Measurements from ENCODE around the gene ATXN3L. TPM values are rescaled to one million over a fixed set of nuclear protein-coding genes. Genes with fewer than 3 reads are reported as not detected.

ATXN3L gene
- total RNA-seq, 2 donors from 2014 or later, result not detected

GRCh38 chrX:13309631-13310030, 10.2 kb downstream of the ATXN3L start:
- H3K36me3 Mint-ChIP-seq (ENCODE audit: low read depth), result no peaks in the 10 kb centered on the region
- no peak overlapping the region for H3K27ac ChIP-seq (ENCODE audit: low read depth, low read length)
- no peaks in the 10 kb centered on the region for H3K27me3 ChIP-seq (ENCODE audit: control insufficient read depth, insufficient read depth, low read length, poor library complexity, severe bottlenecking)
- H3K9me3 ChIP-seq (ENCODE audit: control insufficient read depth, low read length), result no peaks in the 10 kb centered on the region
- H3K9ac ChIP-seq (ENCODE audit: extremely low read depth, low read length, poor library complexity, severe bottlenecking), result no peak overlapping the region
- H3K36me3 ChIP-seq (ENCODE audit: control insufficient read depth, insufficient read depth, low read length), result no peaks in the 10 kb centered on the region
- H3K4me3 Mint-ChIP-seq, result no peak overlapping the region
- 91 to 100% methylated on average over 2 of the region's 3 CpGs for WGBS, 2 experiments (ENCODE audit: insufficient coverage in 1 of 2, insufficient read length in 1 of 2)
- no peak for TF ChIP-seq CTCF (conservative IDR thresholded peaks at IDR 0.05)
- DNase-seq, result no peak
- no peak overlapping the region for H3K27ac Mint-ChIP-seq
- H3K4me1 ChIP-seq (ENCODE audit: control insufficient read depth, insufficient read depth, low read length), result no peaks in the 10 kb centered on the region
- H3K4me3 ChIP-seq (ENCODE audit: low read length), result no peak overlapping the region
- H3K4me1 Mint-ChIP-seq, result peaks cover 11% of the 10 kb centered on the region
- H3K9me3 Mint-ChIP-seq, result peaks cover 54% of the 10 kb centered on the region
- no peaks in the 10 kb centered on the region for H3K27me3 Mint-ChIP-seq (ENCODE audit: insufficient read depth)

- Mint-ChIP-seq H3K36me3 (ENCODE audit: low read depth) (no peaks in the 10 kb centered on the region), H3K9me3 (peaks cover 55% of the 10 kb centered on the region), H3K27me3 (ENCODE audit: insufficient read depth) (no peaks in the 10 kb centered on the region), H3K27ac (no peak overlapping the region), H3K4me3 (no peak overlapping the region), H3K4me1 (peaks cover 11% of the 10 kb centered on the region)
- H3K9me3 ChIP-seq (ENCODE audit: control insufficient read depth, low read length), result no peaks in the 10 kb centered on the region
- 88% methylated on average over 1 of the region's 2 CpGs; no CpG with 5 or more reads in 1 of the 2 experiments for WGBS, 2 experiments (ENCODE audit: insufficient coverage in 1 of 2, insufficient read length in 1 of 2)
- no peak for TF ChIP-seq CTCF (conservative IDR thresholded peaks at IDR 0.05)
- no peaks in the 10 kb centered on the region for H3K36me3 ChIP-seq (ENCODE audit: control insufficient read depth, insufficient read depth, low read length)
- no peak overlapping the region for H3K4me3 ChIP-seq (ENCODE audit: low read length)
- H3K27me3 ChIP-seq (ENCODE audit: control insufficient read depth, insufficient read depth, low read length, poor library complexity, severe bottlenecking), result no peaks in the 10 kb centered on the region
- H3K9ac ChIP-seq (ENCODE audit: extremely low read depth, low read length, poor library complexity, severe bottlenecking), result no peak overlapping the region
- H3K27ac ChIP-seq (ENCODE audit: low read depth, low read length), result no peak overlapping the region
- no peak for DNase-seq
- H3K4me1 ChIP-seq (ENCODE audit: control insufficient read depth, insufficient read depth, low read length), result no peaks in the 10 kb centered on the region
Observed at GRCh38 chrX:13307041-13307440, 12.8 kb downstream of the ATXN3L start.

- no peak for TF ChIP-seq CTCF (conservative IDR thresholded peaks at IDR 0.05)
- Mint-ChIP-seq H3K27me3 (ENCODE audit: insufficient read depth) (no peaks in the 10 kb centered on the region), H3K36me3 (ENCODE audit: low read depth) (no peaks in the 10 kb centered on the region), H3K4me3 (no peak overlapping the region), H3K4me1 (peaks cover 11% of the 10 kb centered on the region), H3K9me3 (peaks cover 45% of the 10 kb centered on the region), H3K27ac (peak overlapping the region; percentile 23)
- Histone ChIP-seq H3K27me3 (ENCODE audit: control insufficient read depth, insufficient read depth, low read length, poor library complexity, severe bottlenecking) (no peaks in the 10 kb centered on the region), H3K9me3 (ENCODE audit: control insufficient read depth, low read length) (no peaks in the 10 kb centered on the region), H3K36me3 (ENCODE audit: control insufficient read depth, insufficient read depth, low read length) (no peaks in the 10 kb centered on the region), H3K27ac (ENCODE audit: low read depth, low read length) (no peak overlapping the region), H3K9ac (ENCODE audit: extremely low read depth, low read length, poor library complexity, severe bottlenecking) (no peak overlapping the region), H3K4me1 (ENCODE audit: control insufficient read depth, insufficient read depth, low read length) (no peaks in the 10 kb centered on the region), H3K4me3 (ENCODE audit: low read length) (no peak overlapping the region)
- 84% methylated on average over 2 of the region's 2 CpGs; no CpG with 5 or more reads in 1 of the 2 experiments for WGBS, 2 experiments (ENCODE audit: insufficient coverage in 1 of 2, insufficient read length in 1 of 2)
- no peak for DNase-seq
Observed at GRCh38 chrX:13305108-13305507, 14.7 kb downstream of the ATXN3L start.
